GM18499 (cell line): ENCODE results near the gene CORO1C.
"Not testable (repeated sequence)": the region's sequence is repeated elsewhere in the genome, so short reads cannot be mapped to it uniquely, and the experiment has no call there.

Experiments used
- ATAC-seq: cut with Tn5 transposase; IDR thresholded peaks from one replicate; pipeline ENCODE4 v1.9.1; 2021; ENCODE audit warnings: moderate number of reproducible peaks; ENCODE audit not compliant: insufficient read depth, unreplicated experiment

The CORO1C gene

GRCh38 chr12:108620236-108620879 lies 111.0 kb downstream of the CORO1C start:
- no peak for ATAC-seq

- no peak for ATAC-seq
These were observed 111.8 kb downstream of the CORO1C start for GRCh38 chr12:108619369-108620160.

- ATAC-seq: not testable (repeated sequence)
These were observed 112.4 kb downstream of the CORO1C start for GRCh38 chr12:108618953-108619274.

DNA sequence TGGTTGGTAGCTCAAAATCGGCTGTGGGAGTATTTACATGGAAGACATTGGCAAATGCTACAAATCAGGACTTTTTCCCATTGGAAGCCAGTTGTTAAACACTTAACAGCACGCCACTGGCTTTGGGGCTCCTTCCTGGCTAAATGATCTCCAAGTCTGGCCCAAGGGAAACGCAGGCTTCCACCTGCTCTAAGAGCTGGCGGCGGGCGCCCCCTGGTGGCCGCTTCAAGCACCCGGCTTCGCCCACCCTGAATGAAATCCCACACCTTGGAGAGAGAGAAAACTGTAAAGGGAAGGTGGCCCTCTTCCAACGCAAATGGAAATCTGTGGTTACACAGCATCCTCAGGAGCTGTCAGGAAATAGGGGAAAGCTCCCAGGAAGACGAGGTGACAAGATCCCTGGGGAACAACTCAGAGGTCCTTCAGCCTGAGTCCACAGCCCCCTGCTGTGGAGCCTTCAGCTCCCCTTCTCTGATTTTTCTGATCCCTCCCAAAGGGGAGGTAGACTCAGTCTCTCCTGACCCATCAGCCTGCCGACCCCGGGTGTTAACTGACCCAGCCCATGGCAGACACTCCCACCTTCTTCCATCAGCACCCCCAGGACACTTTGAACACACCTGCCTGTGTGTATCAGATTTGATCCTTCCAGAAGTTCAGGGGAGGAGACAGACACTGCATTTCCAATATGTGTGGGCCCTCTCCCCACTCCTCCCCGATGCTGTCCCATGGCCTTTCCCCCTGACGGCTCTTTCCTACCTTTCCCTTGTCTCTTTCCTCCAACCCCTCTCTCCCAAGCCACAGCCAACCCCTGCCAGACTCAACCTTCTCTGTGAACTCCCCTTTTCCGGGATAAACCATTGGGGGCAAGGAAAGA lies 113.0 kb downstream of the CORO1C start:
- ATAC-seq: no peak

GRCh38 chr12:108616941-108617858 lies 114.1 kb downstream of the CORO1C start:
- peak; percentile 77 for ATAC-seq

DNA sequence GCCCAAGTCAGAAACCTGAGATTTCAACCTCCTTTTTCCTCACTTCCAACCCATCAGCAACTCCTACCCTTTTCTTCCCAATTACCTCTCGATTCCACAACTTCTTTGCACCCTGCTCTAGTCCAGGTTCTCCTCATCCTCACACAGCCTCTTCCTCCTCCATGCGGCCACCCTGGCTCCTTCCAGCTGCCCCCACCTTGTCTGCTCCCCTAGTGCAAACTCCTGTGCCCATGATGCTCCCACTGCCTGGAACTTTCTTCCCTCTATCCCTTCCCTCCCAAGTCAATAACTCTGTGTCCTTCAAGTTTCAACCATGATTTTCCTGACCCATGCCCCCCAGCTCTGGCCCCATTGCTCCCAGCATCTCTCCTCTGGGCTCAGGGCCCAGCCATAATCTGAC lies 115.0 kb downstream of the CORO1C start:
- no peak for ATAC-seq

GRCh38 chr12:108615918-108616317 lies 115.4 kb downstream of the CORO1C start:
- ATAC-seq: no peak

- ATAC-seq: no peak
These were observed 116.7 kb downstream of the CORO1C start for GRCh38 chr12:108614639-108615038.

DNA sequence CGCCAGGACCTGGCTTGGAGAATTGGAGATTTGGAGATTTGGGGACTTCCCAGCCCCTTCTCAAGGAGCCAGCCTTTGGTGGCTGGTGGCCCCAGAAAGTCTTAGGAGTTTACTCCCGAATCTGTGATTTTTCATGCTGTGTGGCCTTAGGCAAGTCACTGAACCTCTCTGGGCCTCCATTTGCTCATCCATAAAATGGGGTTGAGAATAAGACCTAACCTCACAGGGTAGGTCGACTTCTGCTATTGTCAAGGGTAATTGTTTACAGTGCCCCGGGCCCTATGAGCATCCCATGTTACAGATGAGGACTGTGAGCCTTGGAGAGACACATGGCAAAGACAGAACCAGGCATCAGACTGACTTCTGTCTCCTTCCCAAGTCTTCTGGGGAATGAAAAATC lies 117.3 kb downstream of the CORO1C start:
- ATAC-seq: no peak

DNA sequence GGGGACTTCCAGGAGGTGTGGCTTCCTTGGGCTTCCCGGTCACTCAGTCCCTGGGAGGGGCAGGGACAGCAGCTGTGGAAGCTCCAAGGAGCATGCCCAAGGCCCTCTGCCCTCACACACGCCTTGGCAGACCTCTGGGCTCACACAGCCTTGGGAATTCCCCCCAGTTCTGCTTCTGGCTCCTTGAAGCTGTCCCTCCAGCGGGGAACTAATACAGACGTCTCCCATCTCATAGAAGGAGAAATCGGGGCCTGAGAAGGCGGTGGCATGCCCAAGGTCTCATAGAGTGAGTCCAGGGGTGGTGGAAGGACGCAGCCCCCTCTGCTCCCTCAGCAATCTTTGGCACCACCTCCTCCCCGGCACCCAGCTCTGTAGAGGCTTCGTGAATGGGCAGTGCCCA lies 117.8 kb downstream of the CORO1C start:
- no peak for ATAC-seq

DNA sequence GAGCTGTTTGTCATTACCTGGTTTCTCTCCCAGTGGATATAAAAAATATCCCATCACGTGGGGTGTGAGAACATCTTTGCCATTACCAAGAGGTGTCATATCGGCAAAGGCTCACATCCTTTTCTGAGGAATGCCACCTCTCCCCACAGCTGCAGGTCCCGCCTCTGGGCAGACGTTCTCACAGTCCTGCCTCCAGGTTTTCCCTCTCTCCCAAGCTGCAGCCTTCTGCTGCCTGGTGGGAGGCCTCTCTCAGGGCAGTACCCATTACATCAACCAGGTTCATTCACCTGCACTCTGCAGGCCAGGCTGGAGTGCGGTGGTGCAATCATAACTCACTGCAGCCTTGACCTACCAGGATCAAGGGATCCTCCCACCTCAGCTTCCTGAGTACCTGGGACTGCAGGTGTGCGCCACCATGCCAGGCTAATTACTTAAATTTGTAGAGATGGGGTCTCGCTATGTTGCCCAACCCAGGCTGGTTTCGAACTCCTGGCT lies 118.5 kb downstream of the CORO1C start:
- no peak for ATAC-seq

DNA sequence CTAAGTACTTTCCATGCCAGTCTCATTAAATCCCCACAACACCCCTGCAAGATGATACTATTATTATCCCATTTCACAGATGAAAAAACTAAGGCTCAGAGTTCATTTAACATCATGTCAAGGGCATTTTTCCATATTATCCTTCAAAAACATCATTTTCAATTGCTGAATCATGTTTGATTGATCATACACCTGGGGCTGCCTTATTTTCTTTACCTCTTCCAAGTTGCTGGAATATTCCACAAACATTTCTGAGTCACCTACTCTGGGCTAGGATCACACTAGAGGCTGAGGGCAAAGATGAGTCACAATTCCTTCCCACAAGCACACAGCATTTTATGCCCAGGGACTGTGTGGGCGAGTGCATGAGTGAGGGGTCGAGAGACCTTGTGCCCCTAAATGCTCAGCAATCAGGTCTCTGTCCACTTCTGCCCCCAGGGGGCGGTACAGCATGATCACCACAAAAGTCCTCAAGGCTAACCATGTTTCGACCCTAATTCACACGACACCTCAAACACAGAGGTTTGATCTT lies 119.4 kb downstream of the CORO1C start:
- no peak for ATAC-seq

DNA sequence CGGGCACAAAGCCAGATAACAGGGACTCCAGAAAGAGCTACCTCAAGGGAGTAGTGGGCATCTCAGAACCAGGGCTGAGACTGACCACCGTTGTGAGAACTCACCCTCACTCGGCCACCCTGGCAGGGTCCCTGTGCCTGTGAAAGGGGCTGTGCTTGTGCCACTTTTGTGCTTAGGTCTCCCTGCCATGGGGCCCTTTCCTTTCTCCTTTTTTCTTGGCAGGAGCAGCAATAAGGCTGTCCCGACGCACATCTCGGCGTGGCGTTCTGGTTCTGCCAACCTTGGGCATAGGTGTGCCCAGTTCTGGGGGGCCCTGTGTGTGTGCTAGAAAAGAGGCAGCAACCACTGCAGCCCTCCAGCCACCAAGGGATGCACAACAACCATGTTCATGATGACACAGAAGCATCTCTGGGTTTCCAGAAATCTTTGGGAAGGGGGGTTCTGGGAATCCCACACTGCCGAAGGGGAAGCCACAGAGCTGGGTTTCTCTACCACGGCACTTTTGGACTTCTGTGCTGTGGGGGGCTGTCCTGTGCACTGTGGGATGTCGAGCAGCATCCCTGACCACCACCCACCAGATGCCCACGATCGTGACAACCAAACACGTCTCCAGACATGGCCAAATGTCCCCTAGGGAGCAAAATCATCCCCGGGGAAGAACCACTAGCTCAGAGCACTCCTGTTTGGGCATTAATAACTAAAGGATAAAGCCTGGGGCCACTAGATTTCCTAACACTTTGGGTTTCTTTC lies 120.3 kb downstream of the CORO1C start:
- no peak for ATAC-seq

- ATAC-seq: no peak
These were observed 120.9 kb downstream of the CORO1C start for GRCh38 chr12:108610336-108610815.

DNA sequence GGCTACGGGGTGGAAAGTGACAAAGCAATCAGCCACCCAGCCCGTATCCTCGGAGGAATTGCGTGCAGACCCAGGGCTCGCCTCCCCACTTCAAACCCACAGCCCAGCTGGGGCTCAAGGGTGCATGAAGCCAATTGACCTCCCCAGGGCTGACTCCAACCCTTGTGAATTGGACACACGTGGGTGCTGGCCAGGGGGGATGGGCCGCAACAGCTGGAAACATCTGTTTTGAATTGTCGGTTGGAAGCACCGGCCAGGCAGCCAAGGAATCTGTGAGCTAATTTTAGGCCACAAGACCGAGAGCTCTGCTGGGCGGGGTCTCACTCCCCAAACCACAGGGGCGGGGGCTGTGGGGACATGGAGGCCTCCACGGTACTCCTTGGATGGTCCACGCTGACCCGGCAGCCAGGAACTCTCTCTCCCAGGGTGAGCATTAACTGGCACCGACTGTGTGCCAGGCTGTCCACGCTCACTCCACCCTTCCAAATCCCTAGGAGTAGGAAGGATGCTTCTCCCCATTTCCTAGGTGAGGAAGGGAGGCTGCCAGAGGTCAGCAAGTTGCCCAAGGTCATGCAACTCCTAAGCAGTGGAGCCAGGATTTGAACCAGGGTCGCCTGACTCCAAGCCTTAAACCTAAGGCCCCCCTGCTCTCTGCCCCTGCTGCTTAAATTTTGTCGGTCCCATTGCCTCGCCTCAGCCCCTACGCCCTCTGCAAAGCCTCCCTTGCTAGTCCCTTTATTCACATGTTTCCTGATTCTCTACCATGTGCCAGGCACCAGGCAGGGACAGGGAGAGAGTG lies 121.6 kb downstream of the CORO1C start:
- no peak for ATAC-seq

DNA sequence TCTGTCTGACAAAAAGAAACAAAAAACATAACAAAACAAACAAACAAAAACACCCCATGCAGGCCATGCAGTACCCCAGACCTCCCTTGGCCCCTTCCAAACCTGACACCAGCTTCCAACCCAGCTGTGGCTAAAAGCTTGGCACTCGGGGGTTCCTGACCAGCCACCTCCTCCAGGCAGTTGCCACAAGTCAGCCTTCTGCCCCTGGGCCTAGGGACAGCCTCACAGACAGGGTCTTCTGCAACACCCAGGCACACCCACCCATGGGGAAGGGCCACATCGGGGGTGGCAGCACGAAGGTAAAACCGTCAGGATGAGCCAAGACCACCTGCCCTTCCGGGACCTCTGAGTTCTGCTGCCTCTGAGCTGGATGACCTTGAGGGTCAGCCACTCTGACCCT lies 122.7 kb downstream of the CORO1C start:
- ATAC-seq: no peak

GRCh38 chr12:108607981-108608600 lies 123.2 kb downstream of the CORO1C start:
- ATAC-seq: no peak

DNA sequence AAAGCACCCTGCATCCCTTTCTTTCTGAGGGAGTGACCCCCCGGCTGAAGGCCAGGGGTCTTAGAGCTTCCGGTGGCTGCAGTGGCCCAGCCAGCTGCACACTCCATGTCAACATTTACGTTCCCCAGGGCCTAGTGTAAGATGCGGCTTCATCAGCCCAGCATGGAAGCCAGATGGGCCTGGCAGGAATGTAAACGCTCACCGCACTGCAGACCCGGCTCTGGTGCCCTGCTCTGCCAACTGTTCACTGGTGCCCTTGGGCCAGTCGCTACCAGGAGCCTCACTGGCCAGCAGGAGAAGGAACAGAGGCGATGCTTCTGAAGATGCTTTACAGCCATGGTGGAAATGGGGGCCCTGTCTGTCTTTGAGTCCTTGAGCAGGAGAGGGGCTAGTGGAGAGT lies 124.8 kb downstream of the CORO1C start:
- ATAC-seq: no peak
